Activated CD8-positive, alpha-beta memory T cell treated with anti-CD3 and anti-CD28 coated beads for 1 hour (primary cell): ENCODE data around the gene GPD2.
A peak's percentile ranks its signal among the peaks of the same experiment; 100 is the strongest.

ENCODE experiments used
- DNase-seq, 2 donors: peaks; one replicate each; pipeline ENCODE4 v3.0.0-alpha.2; 2020; ENCODE audit warnings: low read depth in 1 of 2; ENCODE audit errors: extremely low read depth in 1 of 2

Gene GPD2

DNA sequence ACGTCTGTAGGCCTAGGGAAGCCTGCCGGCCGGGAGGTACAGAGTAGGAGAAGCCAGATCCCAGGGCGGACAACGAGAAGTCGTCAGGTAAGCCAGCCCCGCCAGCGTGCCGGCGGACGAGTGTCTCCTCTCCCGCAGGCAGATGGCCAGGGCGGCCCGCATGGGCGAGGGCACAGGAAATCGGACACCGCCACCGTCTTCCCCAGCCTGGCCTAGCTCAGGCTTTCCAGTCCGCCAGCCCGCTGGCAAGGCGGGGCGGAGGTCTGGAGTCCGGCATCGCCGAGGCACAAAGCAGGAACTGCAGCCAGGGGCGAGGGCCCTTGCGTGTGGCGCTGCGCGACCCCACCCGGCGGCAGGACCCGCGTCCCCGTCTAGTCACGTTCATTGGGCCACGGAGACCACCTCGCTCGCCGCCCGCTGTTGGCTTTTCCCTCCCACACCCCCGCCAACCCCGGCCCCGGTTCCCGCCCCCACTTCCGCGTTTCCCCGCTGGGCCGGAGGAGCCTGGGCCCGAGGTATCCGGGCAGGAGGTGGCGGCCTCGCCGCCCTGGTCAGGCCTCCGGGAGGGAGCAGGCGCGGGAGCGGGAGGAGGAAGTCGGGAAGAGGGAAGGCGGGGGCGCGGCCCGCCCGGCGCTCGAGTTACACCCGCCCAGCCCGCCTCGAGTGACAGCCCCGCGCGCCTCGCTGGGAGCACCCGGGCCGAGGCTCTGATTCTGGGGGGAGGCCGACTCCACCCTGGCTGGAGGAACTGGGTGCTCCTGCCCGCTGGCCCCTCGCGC is at the start of gene GPD2:
Gene GPD2, plus strand, starts transcription at position 662 of the 779 bp plus-strand sequence. CDS start 39,727 bp downstream, outside the sequence.
- DNase-seq: peak; percentile 29 to 50

DNA sequence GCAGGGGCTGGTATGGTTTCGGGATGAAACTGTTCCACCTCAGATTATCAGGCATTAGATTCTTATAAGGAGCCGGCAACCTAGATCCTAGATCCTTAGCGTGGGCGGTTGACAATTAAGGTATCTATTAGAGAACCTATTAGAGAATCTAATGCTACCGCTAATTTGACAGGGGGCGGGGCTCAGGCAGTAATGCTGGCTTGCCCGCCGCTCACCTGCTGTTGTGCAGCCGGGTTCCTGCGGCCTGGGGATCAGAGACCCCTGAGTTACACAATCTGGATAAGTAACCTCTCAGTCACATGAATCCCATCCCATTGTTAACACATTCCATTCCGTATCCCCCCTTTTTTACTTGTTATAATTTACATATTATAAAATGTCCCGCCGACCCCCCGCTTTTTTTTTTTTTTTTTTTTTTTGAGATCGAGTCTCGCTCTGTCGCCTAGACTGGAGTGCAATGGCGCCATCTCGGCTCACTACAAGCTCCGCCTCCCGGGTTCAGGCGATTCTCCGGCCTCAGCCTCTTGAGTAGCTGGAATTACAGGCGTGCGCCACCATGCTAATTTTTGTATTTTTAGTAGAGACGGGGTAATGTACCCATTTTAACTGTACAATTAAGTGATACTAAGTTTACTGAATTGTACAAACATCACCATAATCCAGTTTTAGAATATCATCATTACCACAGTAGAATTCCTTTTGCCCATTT is 42.0 kb upstream of the GPD2 start:
- no peak for DNase-seq

DNA sequence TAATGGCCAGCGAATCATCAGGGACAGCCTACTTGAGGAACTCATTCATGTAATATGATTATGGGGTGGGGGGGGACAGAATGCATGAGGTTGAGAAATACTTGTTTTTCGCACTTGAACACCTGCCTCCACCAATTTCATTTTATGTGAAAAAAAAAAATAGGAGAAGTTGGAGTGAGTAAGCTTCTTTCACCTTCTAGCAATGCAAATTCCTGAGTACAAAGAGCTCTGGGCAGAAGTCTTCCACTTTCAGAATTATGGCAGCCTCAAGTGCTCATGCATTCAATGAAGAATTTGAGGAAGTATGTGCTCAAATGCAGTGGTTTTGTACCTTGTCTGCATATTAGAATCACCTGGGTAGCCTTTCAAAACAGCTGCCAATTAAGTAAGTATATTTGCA is 40.1 kb upstream of the GPD2 start:
- no peak for DNase-seq

DNA sequence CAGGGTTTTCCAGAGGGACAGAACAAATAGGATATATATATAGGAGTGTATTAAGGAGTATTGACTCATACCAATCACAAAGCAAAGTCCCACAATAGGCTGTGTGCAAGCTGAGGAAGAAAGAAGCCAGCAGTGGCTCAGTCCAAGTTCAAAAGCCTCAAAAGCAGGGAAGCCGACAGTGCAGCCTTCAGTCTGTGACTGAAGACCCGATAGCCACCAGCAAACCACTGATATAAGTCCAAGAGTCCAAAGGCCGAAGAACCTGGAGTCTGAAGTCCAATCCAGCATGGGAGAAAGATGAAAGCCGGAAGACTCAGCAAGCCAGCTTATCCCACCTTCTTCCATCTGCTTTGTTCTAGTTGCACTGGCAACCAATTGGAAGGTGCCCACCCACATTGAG is 39.0 kb upstream of the GPD2 start:
- no peak for DNase-seq

DNA sequence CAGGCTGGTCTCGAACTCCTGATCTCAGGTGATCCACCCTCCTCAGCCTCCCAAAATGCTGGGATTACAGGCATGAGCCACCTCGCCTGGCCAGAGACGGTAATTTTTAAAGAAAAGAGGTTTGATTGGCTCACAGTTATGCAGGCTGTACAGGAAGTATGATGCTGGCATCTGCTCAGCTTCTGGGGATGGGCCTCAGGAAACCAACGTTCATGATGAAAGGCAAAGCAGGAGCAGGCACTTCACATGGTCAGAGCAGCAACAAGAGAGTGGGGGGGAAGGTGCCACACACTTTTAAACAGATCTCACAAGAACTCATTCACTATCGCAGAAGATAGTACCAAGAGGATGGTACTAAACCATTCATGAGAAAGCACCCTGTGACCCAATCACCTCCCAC is 38.0 kb upstream of the GPD2 start:
- DNase-seq: no peak

DNA sequence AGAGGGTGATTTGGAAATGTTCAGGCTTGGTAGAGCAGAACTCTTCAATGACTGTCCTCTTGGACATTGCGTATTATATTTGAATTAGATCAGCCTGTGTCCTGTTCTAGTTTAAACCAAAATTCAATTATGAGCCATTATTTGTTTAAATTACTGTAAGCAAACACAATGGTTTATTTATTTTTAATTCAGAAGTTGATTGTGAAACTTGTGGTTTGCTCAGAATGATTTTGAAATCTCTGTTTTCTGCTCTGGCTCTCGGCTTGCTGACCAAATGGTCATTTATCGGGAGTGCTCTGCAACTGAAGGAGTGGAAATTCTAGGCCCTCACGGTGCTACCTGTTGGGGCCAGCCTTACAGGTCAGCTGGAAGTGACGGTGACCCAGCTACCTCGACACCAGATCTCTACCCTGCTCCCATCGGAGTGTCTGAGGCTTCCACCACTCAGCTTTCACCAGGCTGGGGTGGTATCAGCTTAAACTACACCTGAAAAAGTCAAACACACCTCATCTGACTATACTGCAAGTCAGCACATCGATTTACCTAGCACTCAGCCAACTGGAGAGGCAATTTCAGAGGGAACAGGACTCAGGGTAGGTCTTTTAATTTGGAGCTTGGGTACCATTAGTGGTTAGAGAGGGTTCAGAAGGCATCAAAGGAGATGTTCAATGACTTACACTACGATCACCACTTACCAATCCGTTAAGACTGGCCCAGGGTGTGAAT is 36.8 kb upstream of the GPD2 start:
- DNase-seq: no peak

DNA sequence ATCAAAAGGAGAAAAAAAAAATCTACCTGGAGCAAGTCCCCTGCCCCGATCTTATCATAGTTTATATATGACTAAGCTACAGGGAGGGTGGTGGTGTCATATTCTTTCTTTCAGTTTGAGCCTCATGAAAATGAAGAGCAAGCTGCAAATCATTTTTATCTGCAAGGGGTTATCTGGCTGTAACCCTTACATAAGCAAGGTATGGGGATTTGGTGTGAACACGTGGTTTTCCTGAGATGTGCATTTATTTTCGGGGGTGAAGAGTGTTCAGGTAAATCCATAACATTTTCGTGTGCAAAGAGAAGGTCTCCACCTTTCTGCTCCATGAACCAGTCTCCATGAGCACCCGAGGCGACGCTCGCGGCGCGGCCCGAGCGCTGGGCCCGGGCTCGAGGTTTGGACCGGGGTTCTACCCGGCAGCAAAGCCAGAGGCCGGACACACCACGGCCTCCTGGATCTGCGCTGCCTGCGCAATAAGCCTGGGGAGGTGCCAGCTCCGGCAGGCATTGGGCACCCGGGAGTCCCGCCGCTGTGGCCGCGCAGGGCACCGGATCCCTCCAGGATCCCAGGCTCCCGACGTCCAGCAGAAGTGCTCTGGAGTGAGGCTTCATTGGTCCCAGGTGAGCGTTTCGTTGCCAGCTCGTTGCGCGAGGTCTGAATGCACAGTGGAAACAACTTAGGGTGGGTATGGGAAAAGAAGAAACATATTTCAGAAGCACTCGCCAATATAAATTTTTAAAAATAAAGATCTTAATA is 36.1 kb upstream of the GPD2 start:
- no peak for DNase-seq

DNA sequence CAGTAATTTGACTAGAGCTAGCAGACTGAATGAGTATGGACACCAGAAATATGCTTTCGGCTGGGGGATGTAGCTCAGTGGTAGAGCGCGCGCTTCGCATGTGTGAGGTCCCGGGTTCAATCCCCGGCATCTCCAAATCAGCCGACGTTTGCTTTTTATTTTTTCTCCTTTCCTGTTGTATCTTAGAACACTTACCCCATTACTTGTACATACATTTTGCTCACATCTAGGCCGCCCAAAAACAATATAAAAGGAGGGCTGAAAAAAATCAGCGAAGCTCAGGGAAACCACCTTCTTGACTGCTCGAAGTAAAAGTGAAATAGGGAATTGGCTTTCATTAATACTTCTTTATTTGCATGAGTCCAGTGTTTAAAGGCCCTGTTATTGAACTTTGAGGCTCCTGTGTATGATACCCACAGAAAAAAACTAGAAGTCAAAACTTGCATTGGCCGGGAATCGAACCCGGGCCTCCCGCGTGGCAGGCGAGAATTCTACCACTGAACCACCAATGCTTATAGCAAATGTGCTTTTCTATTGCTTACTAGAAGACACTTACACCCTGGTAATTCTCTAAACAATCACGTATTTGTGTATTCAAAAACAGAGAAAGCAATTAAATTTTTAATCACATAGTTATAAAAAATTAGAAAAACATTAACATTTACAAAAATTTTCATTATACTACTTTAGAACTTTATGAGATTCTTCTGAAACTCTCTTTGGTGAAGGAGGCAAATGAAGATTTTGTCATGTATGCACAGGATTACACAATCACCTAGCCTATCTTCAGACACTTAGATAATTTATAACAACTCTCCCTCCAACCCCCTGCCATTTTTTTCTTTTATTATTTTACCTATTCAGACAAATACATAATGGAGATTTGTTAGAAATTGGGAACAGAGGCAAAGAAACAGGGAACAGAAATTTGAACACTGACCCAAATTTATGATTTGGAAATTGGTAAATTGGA is 35.2 kb upstream of the GPD2 start:
- DNase-seq: peak; percentile 62 to 65

DNA sequence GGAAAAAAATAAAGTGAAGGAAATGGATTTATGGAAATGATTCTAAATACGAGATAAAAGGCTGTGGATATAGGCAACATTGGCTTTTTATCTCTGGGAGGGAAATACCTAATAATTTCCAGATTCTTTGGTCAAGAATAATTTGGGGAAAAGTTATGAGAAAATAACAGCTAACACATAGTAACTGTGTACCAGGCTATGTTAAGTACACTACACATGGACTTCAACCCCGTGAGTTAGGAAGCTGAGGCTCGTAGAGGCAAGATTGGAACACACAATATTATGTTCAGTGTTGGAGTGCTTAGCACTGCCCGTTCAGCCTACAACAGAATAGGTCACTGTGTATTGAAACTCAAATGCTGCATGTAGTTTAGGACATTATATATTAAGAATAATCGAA is 34.3 kb upstream of the GPD2 start:
- no peak for DNase-seq

DNA sequence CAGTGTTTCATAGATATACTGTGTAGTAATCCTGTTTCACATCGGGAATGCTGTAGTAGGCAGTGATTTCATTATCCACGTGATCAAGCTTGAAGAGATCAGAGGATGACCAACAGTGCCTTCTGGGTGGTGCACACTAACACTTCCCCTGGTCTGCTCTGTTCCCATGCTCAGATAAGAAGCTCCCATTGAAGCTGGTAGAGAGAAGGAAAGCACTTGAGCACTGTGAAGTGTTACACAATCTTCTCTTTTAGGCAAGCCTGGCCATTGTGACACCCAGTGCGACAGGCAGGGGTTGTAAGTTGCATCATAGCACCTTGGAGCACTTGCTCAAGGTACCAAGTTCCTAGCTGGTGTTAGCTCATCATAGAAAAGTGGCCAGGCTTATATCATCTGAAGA is 30.6 kb upstream of the GPD2 start:
- DNase-seq: no peak

DNA sequence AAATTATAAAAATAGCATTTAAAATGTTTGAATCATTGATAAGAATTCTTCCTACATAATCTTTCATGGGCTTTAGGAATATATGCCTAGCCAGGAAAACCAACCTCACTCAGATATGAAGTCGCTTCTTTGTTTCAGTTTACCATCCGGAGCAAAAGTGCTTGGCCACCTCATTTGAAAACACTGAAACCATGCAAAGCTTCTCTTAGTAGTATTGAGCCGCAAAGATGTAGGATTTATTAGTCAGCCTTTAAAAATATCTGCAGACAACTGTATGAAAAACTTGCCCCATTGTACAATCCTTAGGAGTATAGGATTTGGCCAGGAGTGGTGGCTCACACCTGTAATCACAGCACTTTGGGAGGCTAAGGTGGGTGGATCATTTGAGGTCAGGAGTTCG is 24.3 kb upstream of the GPD2 start:
- no peak for DNase-seq

DNA sequence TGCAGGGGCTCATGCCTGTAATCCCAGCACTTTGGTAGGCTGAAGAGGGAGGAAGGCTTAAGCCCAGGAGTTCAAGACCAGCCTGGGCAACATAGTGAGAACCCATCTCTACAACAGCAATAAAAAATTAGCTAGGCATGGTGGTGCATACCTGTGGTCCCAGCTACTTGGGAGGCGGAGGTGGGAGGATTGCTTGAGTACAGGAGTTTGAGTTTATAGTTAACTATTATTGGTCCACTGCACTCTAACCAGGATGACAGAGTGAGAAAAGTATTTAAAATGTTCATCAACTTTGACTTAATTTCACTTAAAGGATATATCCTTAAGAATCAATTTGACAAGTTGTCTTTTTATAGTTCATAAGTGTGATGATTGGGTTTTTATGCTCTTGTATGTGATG is 14.3 kb upstream of the GPD2 start:
- no peak for DNase-seq

DNA sequence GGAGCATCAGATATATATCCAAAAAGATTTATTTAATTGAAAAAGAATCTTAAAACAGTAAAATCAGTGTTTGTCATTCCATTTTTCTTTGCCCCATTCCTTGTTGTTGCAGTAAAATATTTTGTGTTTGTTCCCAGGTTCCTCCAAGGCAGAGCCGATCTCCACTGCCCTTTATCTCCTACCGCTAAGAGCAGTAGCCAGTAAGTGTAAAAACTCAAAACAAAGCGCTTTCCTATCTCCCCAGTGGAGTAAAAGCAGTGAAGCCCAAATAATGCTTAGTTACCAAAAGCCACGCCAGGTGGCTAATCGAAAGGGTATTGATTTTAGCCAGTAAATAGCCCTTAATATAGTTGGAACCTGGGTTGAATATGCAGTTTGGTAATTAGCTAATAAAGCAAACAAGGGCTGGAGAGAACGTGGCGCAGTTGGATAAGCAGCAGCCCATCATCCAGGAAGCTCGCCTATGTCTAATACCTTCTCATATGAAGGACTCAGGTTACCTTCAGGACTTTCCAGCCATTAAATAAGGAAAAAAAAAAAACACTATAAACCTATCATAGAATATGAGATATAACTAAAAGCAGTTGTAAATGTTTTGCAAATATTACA is 12.4 kb upstream of the GPD2 start:
- no peak for DNase-seq

DNA sequence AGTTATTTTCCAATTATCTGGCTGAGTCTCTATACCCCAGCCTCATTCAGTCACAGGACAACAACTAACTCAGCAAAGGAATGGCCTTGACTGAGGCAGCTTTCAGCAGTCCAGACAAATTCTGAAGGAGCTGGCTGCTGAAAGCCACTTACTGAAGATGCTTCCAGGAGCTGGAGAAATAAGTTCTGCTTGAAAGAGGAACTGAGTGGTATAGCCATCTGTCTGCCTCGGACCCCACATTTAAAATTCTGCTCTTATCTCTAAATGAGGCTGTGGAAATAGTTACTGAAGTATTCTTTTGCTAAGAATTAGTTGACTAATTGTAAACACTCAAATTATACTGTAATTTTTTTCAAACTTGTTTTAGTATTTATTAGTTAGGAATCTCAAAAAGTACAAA is 9.1 kb upstream of the GPD2 start:
- DNase-seq: no peak

DNA sequence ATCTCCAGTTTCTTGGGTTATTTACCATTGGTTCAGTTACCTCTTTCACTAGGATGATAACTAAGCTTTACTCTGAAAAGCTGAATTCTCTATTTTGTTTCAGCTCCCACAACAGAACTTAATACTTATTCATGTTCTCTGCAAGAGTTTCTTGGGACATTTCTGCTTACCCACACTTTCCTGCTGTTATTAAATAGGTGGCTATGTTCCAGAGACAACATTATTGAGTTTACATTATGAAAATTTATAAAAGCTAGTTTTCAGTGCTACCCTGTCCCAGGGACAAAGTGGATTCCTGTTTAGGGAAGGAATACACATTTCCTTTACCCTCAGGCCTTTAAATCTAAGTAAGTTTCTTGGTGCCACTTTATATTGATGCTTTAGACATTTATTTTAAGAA is 7.0 kb upstream of the GPD2 start:
- no peak for DNase-seq

DNA sequence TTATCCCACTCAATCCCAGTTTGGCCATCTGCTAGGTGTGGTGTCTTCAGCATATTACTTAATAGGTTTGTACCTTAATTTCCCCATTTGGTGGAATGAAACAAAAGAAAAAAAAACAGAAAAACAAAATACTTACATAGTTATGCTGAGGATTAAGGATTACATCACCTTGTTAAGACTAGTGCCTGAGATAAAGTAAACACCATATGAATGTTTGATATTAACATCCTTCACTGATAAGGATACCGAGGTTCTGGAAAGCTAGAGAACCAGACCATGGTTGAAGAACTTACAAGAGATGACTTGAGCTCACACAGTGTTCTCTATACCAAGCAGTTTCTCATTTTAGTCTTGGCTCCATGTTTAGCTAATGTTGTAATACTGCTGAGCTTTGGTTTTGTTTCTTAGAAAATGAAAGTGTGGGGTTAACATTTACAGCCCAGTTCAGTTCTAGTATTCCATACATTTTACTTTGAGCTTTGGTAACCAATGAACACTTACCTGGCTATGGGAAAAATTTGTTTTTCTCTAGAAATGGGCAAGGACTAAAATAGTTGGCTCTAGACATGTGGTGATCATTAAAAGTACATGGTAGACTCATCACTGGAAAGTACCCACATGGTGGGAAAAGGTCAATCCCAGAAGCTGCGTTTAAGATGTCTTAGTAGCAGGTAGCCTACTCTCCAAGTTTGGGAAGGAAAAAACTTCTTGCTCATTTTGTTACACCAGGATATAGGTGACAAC is 5.8 kb upstream of the GPD2 start:
- no peak for DNase-seq

DNA sequence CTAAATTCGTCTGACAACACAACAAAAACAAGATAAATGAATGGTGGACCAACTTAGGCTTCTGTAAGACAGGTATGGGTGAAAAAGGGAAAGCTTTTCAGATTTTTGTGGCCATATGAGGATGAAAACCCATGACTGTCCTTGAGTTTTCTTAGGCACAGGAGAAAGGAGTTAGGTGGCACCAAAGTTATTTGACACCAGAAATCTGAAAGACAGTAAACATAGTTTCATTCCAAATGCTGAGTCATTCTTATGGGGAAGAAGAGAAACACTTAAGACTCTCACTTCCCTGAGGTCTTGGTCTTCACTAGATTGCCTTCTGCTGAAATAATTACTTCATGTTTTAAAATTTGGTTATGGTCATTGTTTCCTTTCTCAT is 5.2 kb upstream of the GPD2 start:
- no peak for DNase-seq

DNA sequence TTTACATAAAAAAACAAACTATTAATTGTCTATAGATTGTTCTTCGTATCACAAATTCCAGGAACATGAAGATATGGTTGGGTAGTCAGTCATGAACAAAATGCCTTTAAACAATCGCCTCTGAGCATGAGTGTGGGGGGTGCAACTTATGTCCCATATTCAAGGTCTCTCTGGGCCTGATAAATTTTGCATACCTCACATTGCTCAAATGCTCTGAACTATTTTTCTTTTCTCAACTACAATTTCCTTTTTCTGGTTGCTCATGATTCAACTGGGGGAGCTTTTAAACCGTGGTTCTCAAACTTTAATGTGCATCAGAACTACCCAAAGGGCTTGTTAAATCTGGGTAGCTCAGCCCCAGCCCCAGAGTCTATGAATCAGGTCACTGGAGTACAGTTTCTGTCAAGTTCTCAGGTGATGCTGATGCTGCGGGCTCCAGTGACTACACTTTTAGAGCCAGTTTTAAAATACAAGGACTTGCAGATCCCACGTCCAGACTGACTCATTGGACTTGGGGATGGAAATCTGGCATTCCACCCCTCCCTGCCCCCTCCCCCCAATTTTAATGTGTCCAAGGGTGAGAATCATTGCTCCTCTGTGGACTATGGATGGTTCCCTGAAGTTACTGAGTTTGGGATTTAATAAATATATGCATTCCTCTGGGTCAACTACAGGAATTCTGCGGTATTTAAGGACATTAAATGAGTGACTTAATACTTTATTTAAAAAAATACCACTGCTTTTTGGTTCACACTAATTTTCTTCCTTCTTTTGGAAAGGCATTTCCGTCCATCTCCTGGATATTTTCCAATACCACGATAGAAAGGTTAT is 1.5 kb upstream of the GPD2 start:
- DNase-seq: no peak
